Cerebellar cortex (tissue), 1 donor: ENCODE measurements around the gene NUP93.
"Not testable (repeated sequence)": the region's sequence is repeated elsewhere in the genome, so short reads cannot be mapped to it uniquely, and the experiment has no call there.

ENCODE experiments used
- DNase-seq: peaks from one replicate; pipeline ENCODE4 v3.0.0-alpha.2; 2015; ENCODE audit warnings: low spot score

Gene NUP93

GRCh38 chr16:56849690-56850680 lies 120.1 kb downstream of the NUP93 start:
- no peak for DNase-seq

- no peak for DNase-seq
Measured at GRCh38 chr16:56851671-56852400, 121.9 kb downstream of the NUP93 start.

DNA sequence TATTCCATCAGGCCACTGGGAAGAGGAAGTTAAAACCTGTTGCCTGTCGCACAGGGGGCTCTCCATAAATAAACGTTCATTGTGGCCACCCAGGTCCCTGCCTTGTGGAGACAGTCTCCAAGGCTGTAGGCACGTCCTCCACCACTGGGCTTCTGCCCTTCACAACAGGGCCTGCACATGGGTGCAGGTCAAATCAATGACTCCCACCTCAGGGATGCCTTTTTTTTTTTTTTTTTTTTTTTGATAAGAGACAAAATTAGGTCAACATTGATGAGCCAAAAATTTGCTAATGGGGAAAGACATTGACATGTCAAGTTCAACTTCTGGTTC lies 122.4 kb downstream of the NUP93 start:
- DNase-seq = no peak

- no peak for DNase-seq
Measured at GRCh38 chr16:56852968-56853367, 123.0 kb downstream of the NUP93 start.

GRCh38 chr16:56855201-56855600 lies 125.3 kb downstream of the NUP93 start:
- no peak for DNase-seq

DNA sequence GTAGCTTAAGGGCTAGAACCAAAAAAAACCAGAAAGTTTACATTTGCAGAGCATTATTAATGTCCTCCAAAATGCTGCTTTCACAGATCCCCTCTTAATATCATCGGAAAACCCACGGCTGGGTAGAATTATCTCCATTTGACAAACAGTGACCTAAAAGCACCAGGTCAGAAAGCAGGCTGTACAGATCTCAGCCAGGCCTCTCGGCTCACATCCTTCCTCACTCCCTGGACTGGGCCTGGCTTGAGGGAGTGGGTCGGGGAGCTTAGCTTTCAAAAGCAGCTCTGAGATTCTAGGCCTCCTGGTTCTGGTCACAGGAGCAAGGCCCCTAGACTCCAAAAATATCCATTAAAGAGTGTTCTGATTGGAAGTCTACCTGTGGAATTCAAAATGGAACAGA lies 126.0 kb downstream of the NUP93 start:
- DNase-seq = no peak

DNA sequence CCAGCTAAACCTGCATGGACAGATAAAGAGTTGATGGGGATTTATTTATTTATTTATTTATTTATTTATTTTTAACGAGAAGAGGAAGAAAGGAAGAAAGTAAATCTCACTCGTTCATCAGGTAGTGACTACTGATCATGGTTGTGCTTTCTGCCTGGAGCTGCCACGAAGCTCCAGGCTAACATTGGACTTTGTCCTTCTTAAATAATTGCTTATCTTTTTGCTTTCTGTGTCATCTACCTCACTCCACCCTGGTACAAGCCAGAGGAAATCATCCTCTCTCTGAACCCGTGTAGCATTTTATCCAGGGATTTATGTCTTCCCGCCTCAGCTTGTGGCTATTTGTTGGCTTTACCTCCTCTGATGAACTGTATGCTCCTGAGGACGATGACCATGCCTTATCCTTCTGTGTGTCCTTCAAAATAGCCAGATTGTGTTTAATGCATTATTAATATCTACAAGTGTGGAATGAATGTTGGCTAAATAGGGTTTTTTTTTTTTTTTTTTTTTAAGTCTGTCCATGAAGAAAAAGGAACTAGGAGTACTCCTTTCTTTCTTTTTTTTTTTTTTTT lies 127.0 kb downstream of the NUP93 start:
- no peak for DNase-seq

DNA sequence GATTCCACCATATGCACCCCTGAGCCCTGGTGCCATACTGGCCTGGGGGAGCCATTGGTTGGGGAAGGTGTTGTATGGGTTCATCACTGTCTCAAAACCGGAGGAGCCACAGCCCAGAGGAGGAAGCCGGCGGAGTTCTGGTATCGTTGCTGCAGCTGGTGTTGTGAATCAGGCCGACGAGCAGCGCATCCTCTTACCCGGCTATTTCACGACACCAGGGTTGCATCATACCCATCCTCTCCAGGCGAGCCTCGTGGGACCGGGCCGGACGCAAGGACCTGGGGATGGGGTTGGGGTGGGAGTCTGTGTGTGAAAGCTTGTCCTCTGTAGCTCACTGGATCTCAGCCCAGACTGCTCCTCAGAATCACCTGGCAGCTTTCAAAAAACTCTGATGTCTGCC lies 128.4 kb downstream of the NUP93 start:
- no peak for DNase-seq

- DNase-seq = no peak
Measured at GRCh38 chr16:56859636-56860035, 129.7 kb downstream of the NUP93 start.

- no peak for DNase-seq
Measured at GRCh38 chr16:56860226-56861020, 130.5 kb downstream of the NUP93 start.

DNA sequence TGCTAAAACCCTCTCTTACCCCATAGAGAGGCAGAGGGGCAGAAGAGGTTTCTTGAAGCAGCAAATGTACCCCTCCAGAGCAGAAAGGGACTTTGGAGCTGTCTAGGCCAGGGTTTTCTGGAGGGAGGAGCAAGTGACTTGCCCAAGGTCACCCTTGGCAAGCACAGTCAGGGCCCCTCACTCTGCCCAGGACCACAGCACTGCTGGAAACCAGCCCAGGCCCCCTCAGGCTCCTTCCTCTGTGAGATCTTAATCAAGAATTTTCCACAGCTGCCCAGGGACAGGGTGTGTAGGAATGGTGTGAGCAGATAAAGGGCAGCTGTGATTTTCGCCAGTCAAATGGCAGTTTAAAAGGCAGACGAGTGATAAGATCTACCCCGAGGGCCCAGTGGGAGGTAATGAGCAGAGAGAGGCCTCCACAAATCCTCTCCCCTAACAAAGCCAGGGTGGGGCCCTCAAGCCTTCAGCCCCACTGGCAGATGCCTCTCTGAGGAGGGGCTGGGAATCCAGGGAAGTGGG lies 131.2 kb downstream of the NUP93 start:
- no peak for DNase-seq

GRCh38 chr16:56861756-56862155 lies 131.8 kb downstream of the NUP93 start:
- DNase-seq = no peak

GRCh38 chr16:56862776-56863175 lies 132.8 kb downstream of the NUP93 start:
- no peak for DNase-seq

DNA sequence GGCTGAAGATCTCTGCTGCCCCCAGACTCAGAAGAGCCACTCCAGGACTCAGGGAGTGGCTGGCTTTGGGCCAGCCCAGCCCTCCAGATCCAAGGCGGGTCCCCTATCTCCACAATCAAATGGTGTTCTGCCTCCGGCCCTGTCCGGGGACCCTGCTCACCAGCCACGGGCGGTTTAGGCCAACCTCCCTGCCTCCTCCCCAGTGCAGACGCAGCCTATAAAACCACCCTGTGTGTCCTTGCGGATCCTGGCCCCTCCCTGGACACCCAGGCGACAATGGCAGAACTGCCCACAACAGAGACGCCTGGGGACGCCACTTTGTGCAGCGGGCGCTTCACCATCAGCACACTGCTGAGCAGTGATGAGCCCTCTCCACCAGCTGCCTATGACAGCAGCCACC lies 135.0 kb downstream of the NUP93 start, which contains the start of gene SLC12A3:
SLC12A3 (plus strand) TSS at position 248 of the 400 bp plus-strand sequence; CDS start at position 277, 29 bp downstream.
- DNase-seq = no peak

DNA sequence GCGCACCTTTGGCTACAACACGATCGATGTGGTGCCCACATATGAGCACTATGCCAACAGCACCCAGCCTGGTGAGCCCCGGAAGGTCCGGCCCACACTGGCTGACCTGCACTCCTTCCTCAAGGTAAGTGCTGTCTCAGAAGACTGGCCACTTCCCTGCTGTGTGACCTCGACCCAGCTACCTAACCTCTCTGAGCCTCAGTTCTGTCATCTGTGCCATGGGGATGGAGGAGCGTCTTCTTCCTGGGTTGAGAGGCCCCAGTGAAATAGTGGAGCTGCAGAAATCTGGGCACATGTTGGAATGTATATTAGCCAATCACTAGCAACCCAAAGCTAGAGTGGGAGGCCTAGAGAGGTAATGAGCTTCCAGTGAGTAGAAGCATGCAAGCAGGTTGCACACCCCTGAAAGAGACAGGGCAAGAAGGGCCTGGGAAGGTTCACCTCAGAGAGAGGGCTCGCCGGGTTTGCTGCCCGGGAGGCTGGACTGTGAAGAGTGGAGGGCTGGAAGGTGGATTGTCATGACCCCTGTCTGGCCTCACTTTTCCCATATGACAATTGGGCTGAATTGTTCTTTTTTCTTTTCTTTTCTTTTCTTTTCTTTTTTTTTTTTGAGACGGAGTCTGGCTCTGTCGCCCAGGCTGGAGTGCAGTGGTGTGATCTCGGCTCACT lies 135.6 kb downstream of the NUP93 start:
- no peak for DNase-seq

- peak; percentile 62 for DNase-seq
Measured at GRCh38 chr16:56866955-56867830, 137.3 kb downstream of the NUP93 start.

DNA sequence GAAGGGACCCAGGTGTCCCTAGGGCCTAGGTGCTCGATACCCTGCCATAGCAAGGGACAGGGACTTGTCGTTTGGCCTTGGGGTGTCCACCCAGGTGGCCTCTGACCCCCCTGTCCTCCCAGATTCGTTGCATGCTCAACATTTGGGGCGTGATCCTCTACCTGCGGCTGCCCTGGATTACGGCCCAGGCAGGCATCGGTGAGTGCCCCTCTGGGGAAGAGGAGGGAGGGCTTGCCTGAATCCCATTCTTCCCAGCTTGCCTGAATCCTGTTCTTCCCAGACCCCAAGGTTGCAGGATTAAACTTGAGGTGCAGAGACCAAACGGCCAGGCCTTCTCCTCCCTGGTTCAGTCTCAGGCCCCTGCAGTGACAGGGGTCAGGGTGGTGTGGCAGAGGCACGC lies 138.2 kb downstream of the NUP93 start:
- no peak for DNase-seq

GRCh38 chr16:56868766-56869165 lies 138.8 kb downstream of the NUP93 start:
- DNase-seq = not testable (repeated sequence)

GRCh38 chr16:56869513-56870275 lies 139.8 kb downstream of the NUP93 start:
- DNase-seq = no peak
